ENCODE measurements around the gene APBB2.

The APBB2 gene

DNA sequence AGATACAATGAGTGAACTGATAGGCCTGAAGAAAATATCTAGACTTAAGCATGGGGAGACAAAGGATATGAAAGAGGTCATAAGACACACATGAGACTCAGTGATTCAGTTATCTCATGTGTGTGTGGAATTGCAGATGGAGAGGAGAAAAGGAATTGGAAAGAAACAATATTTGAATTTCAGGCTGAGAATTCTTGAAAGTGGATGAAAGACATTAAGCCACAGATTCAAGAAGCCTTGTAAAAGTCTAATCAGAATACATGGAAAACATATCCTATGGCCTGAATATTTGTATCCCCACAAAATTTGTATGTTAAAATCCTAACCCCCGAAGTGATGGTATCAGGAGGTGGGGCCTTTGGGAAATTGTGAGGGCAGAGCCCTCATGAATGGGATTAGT lies 436.3 kb downstream of the APBB2 start:
- TF ChIP-seq, protein P1, sequence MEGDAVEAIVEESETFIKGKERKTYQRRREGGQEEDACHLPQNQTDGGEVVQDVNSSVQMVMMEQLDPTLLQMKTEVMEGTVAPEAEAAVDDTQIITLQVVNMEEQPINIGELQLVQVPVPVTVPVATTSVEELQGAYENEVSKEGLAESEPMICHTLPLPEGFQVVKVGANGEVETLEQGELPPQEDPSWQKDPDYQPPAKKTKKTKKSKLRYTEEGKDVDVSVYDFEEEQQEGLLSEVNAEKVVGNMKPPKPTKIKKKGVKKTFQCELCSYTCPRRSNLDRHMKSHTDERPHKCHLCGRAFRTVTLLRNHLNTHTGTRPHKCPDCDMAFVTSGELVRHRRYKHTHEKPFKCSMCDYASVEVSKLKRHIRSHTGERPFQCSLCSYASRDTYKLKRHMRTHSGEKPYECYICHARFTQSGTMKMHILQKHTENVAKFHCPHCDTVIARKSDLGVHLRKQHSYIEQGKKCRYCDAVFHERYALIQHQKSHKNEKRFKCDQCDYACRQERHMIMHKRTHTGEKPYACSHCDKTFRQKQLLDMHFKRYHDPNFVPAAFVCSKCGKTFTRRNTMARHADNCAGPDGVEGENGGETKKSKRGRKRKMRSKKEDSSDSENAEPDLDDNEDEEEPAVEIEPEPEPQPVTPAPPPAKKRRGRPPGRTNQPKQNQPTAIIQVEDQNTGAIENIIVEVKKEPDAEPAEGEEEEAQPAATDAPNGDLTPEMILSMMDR (IDR thresholded peaks at IDR 0.05; ENCODE audit: low read depth, low read length, missing control alignments) = no peak
- DNase-seq (ENCODE audit: low read depth) = no peak
- in situ Hi-C loops (cut with HindIII; ENCODE audit: low sequenced_read_pairs) = no loop called here
- H3K4me3 ChIP-seq (ENCODE audit: low read depth, low read length) = no peak overlapping the region

DNA sequence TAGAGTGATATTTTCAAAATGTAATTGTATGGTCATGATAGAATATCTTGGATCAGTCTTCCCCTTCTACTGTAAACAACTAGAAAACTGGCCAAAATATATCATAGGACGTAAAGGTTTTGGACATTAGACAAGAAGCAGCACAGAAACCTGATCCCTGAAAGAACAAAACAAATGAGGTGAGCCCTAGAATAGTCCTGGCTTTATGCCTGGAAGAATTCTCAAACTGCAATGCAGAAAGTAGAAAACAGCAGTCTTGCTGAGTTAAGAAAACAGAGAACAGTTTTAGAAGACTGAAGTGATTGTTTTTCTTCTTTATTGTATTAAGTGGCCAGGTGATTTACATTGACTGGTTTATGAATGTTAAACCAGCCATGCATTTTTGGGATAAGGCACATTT lies 445.1 kb downstream of the APBB2 start:
- in situ Hi-C loops (cut with HindIII; ENCODE audit: low sequenced_read_pairs) = no loop called here
- H3K4me3 ChIP-seq (ENCODE audit: low read depth, low read length) = no peak overlapping the region
- TF ChIP-seq, protein P1 (IDR thresholded peaks at IDR 0.05; ENCODE audit: low read depth, low read length, missing control alignments) = no peak
- peak; percentile 46 for DNase-seq (ENCODE audit: low read depth)

DNA sequence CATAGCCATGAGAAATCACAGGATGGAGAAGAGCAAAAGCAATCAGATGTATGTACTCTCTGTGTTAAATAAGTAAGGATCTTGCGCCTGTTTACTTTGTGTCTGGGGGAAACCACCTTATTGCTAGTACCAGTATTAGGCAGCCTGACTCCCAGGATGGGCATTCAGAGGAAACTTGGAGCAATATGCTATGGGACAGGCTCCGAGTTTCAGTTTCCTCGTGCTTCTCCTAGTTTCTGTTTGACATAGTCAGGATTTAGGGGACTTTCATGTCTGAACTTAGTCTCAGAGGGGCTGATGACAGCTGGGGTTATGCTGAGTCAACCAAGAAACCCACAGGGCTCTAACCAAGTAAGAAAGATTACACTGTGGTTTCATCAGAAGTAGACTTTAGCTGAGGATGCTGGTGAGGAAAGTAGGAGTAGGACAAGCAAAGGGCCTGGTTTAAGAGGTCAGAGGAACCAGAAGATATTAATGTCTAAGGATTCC lies 451.1 kb downstream of the APBB2 start:
- in situ Hi-C loops (cut with HindIII; ENCODE audit: low sequenced_read_pairs) = no loop called here
- H3K4me3 ChIP-seq (ENCODE audit: low read depth, low read length) = no peak overlapping the region
- no peak for DNase-seq (ENCODE audit: low read depth)
- TF ChIP-seq, protein P1 (IDR thresholded peaks at IDR 0.05; ENCODE audit: low read depth, low read length, missing control alignments) = no peak
